HL-60 (cell line): ENCODE data around the gene KAZN.

Experiments used
- DNase-seq, 2 experiments: peaks; one replicate each; pipeline ENCODE4 v3.0.0-alpha.2; 2010 to 2020; ENCODE audit warnings: low read depth in 1 of 2, low spot score in 1 of 2
- H3K27ac ChIP-seq: fragments of 250-450 bp; sonication (Bioruptor Pico); replicated peaks from 2 replicates; pipeline ENCODE4 v1.5.1; 2020; ENCODE audit warnings: mild to moderate bottlenecking, moderate library complexity
- H3K27me3 ChIP-seq: fragments of 250-450 bp; sonication (Bioruptor Pico); 2 replicates; pipeline ENCODE4 v1.5.1; 2021; ENCODE audit warnings: mild to moderate bottlenecking, moderate library complexity; ENCODE audit not compliant: insufficient read depth, poor library complexity, severe bottlenecking
- H3K4me3 ChIP-seq: replicated peaks from 2 replicates; pipeline ENCODE4 v1.5.1; 2011; ENCODE audit warnings: mild to moderate bottlenecking, control low read depth, low read length; ENCODE audit not compliant: insufficient read depth
- GABPA ChIP-seq: IDR thresholded peaks from 2 replicates; pipeline ENCODE4 v1.6.1; 2012; ENCODE audit warnings: low read depth
- POLR2AphosphoS5 ChIP-seq: IDR thresholded peaks from 2 replicates; pipeline ENCODE4 v1.6.1; 2012; ENCODE audit warnings: low read depth
- SPI1 ChIP-seq: IDR thresholded peaks from 2 replicates; pipeline ENCODE4 v1.6.1; 2012; ENCODE audit warnings: low read depth, mild to moderate bottlenecking, borderline replicate concordance
- TF ChIP-seq, protein P1 (sequence below): IDR thresholded peaks from one replicate; pipeline ENCODE4 v1.5.1; 2011; ENCODE audit warnings: low read length, control low read depth, inconsistent platforms; ENCODE audit not compliant: insufficient read depth
- TF ChIP-seq, protein P2 (sequence below): IDR thresholded peaks from 2 replicates; pipeline ENCODE4 v1.6.1; 2012; ENCODE audit warnings: low read depth; ENCODE audit not compliant: insufficient replicate concordance

KAZN gene

DNA sequence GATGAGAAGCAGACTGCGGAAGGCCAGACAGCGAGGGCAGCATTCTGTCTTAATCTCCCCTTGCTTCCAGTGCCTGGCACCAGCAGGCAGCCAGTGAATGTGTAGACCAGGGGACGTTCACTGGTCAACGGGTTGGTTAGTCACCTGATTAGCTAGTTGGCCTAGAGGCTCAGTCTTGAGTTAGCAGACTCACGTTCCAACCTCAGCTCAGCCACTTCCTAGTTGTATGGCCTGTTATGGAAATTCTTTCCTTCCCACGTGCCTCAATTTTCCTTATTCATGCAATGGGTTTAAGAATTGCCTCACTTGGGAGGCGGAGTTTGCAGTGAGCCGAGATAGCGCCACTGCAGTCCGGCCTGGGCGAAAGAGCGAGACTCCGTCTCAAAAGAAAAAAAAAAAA, 305.4 kb downstream of the KAZN start:
- no peak for TF ChIP-seq SPI1
- TF ChIP-seq, protein P1, sequence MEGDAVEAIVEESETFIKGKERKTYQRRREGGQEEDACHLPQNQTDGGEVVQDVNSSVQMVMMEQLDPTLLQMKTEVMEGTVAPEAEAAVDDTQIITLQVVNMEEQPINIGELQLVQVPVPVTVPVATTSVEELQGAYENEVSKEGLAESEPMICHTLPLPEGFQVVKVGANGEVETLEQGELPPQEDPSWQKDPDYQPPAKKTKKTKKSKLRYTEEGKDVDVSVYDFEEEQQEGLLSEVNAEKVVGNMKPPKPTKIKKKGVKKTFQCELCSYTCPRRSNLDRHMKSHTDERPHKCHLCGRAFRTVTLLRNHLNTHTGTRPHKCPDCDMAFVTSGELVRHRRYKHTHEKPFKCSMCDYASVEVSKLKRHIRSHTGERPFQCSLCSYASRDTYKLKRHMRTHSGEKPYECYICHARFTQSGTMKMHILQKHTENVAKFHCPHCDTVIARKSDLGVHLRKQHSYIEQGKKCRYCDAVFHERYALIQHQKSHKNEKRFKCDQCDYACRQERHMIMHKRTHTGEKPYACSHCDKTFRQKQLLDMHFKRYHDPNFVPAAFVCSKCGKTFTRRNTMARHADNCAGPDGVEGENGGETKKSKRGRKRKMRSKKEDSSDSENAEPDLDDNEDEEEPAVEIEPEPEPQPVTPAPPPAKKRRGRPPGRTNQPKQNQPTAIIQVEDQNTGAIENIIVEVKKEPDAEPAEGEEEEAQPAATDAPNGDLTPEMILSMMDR = no peak
- TF ChIP-seq, protein P2, sequence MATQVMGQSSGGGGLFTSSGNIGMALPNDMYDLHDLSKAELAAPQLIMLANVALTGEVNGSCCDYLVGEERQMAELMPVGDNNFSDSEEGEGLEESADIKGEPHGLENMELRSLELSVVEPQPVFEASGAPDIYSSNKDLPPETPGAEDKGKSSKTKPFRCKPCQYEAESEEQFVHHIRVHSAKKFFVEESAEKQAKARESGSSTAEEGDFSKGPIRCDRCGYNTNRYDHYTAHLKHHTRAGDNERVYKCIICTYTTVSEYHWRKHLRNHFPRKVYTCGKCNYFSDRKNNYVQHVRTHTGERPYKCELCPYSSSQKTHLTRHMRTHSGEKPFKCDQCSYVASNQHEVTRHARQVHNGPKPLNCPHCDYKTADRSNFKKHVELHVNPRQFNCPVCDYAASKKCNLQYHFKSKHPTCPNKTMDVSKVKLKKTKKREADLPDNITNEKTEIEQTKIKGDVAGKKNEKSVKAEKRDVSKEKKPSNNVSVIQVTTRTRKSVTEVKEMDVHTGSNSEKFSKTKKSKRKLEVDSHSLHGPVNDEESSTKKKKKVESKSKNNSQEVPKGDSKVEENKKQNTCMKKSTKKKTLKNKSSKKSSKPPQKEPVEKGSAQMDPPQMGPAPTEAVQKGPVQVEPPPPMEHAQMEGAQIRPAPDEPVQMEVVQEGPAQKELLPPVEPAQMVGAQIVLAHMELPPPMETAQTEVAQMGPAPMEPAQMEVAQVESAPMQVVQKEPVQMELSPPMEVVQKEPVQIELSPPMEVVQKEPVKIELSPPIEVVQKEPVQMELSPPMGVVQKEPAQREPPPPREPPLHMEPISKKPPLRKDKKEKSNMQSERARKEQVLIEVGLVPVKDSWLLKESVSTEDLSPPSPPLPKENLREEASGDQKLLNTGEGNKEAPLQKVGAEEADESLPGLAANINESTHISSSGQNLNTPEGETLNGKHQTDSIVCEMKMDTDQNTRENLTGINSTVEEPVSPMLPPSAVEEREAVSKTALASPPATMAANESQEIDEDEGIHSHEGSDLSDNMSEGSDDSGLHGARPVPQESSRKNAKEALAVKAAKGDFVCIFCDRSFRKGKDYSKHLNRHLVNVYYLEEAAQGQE = no peak
- no peak for DNase-seq
- H3K27me3 ChIP-seq = no peaks in the 10 kb centered on the region
- H3K4me3 ChIP-seq = no peak overlapping the region
- no peak overlapping the region for H3K27ac ChIP-seq

DNA sequence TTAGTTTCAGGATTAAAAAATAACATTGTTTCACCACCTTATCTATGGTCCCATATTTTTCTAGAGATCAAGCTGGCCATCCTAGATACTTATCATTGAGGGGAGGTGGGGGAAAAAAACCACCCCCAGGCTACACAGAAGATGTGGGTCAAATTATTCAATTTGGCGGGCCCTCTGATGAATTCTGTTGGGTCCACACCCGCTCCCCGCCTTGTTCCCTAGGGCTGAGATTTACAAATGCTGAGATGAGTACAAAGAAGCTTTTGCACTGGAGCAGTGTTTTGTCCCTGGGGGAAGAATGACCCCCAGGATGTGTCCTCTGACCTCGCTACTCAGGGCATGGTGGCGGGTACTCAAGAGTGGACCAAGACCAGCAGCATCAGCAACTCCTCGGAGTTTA, 308.2 kb downstream of the KAZN start:
- TF ChIP-seq, protein P2 = no peak
- TF ChIP-seq, protein P1 = no peak
- TF ChIP-seq SPI1 = no peak
- TF ChIP-seq POLR2AphosphoS5 = no peak
- TF ChIP-seq GABPA = no peak
- H3K27me3 ChIP-seq = no peaks in the 10 kb centered on the region
- no peak for DNase-seq
- H3K4me3 ChIP-seq = no peak overlapping the region
- no peak overlapping the region for H3K27ac ChIP-seq

DNA sequence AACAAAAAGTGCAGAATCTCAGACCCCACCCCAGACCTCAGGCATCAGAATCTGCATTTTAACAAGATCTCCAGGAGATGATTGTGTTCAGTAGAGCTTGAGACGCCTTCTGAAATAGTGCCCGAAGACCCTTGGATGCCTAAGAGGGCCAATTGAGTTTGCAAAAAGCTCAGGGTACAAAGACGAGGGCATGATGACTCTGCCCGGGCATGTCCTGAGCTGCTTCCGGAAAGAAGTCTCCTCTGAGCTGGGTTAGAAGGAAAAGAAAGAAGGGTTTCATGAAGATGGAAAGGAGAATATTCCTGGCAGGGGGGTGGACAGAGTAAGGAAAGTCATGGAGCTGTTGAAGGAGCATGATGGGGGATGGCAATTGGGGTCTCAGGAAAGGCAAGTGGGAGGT, 308.9 kb downstream of the KAZN start:
- no peaks in the 10 kb centered on the region for H3K27me3 ChIP-seq
- no peak for TF ChIP-seq POLR2AphosphoS5
- no peak for TF ChIP-seq SPI1
- no peak for TF ChIP-seq GABPA
- TF ChIP-seq, protein P1 = no peak
- TF ChIP-seq, protein P2 = no peak

More for the DNA sequence above, 308.9 kb downstream of the KAZN start:
- no peak for DNase-seq
- Histone ChIP-seq H3K27ac (no peak overlapping the region), H3K4me3 (no peak overlapping the region)
